H1 (cell line): ENCODE results near the gene CNRIP1. TPM values are rescaled to one million over a fixed set of nuclear protein-coding genes. Genes with fewer than 3 reads are reported as not detected.

Experiments
- BRCA1 ChIP-seq: IDR thresholded peaks from 2 replicates; pipeline ENCODE4 v1.6.1; 2012; ENCODE audit warnings: low read depth, low read length, improper control_type of control experiment
- CEBPB ChIP-seq: IDR thresholded peaks from 2 replicates; pipeline ENCODE4 v1.6.1; 2012; ENCODE audit warnings: low read depth, low read length
- CHD7 ChIP-seq: fragments of 300-600 bp; sonication (generic); IDR thresholded peaks from 2 replicates; pipeline ENCODE4 v1.7.1; 2012; ENCODE audit warnings: low read length, moderate library complexity, mild to moderate bottlenecking, inconsistent platforms; ENCODE audit not compliant: insufficient replicate concordance
- FOSL1 ChIP-seq: IDR thresholded peaks from 2 replicates; pipeline ENCODE4 v1.6.1; 2011; ENCODE audit warnings: mild to moderate bottlenecking, low read depth, low read length, moderate library complexity; ENCODE audit not compliant: insufficient read depth
- HDAC6 ChIP-seq: IDR thresholded peaks from one replicate; pipeline ENCODE4 v1.7.1; 2012; ENCODE audit warnings: low read depth, mild to moderate bottlenecking, inconsistent platforms, low read length, moderate library complexity
- RBBP5 ChIP-seq: IDR thresholded peaks from 2 replicates; pipeline ENCODE4 v1.7.1; 2012; ENCODE audit warnings: low read depth, mild to moderate bottlenecking, inconsistent platforms, low read length, moderate library complexity, borderline replicate concordance
- SP1 ChIP-seq: IDR thresholded peaks from 2 replicates; pipeline ENCODE4 v1.6.1; 2011; ENCODE audit warnings: low read depth, low read length
- TBP ChIP-seq: IDR thresholded peaks from 2 replicates; pipeline ENCODE4 v1.6.1; 2011; ENCODE audit warnings: low read depth, low read length, improper control_type of control experiment
- polyA plus RNA-seq, 7 experiments: library from polyadenylated mRNA; depleted of rRNA in 3 of 7; stranded (reverse) in 5 of 7; unstranded in 2 of 7; fragments of >200 nt in 5 of 7; fragments of 200-250 nt in 2 of 7; gene quantifications; 1 replicate in 5 of 7; 2 replicates in 1 of 7; 4 replicates in 1 of 7; pipeline versions ENCODE4 v1.2.1 to v1.2.3, GENCODE V29; 2011 to 2013; ENCODE audit warnings: missing spikeins in 2 of 7, mixed read lengths in 2 of 7
- total RNA-seq: library from RNA; stranded (reverse); fragmentation: NEBNext Ultra II Directional; extraction: Animal tissue kit (Norgen Biotek cat#: 25700); gene quantifications from 2 replicates; pipeline ENCODE4 v1.2.1, GENCODE V29; 2021

CNRIP1 gene
- total and polyA plus RNA-seq, 2 of the 8 experiments (the other 6 are each of a cell fraction or from before 2014, with no cell fraction given) = 4.6 to 7.0 TPM

GRCh38 chr2:68290901-68291300 is 28.8 kb downstream of the CNRIP1 start (continued):
- TF ChIP-seq CHD7 = no peak
- TF ChIP-seq SP1 = no peak
- no peak for TF ChIP-seq CEBPB
- no peak for TF ChIP-seq RBBP5
- no peak for TF ChIP-seq FOSL1
- no peak for TF ChIP-seq HDAC6
- TF ChIP-seq TBP = no peak
- TF ChIP-seq BRCA1 = no peak
